ENCODE measurements around the gene PAXX. TPM values are rescaled to one million over a fixed set of nuclear protein-coding genes. Genes with fewer than 3 reads are reported as not detected.
A peak's percentile ranks its signal among the peaks of the same experiment; 100 is the strongest.

The PAXX gene
- total and polyA plus RNA-seq, 2 donors (not counting 1 experiment from before 2014, with no cell fraction given): 74.8 to 167 TPM

DNA sequence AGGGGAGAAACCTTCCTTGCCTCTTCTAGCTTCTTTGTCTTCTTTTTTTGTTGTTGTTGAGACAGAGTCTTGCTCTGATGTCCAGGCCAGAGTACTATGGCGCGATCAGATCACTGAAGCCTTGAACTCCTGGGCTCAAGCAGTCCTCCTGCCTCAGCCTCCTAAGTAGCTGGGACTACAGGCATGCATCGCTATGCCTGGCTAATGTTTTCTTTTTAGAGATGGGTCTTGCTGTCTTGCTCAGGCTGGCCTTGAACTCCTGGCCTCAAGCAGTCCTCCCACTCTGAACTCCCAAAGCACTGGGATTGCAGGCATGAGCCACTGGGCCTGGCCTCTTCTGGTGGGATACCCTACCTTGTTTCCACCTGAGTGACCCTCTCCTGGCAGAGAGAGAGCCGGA is 3.4 kb upstream of the PAXX start:
- no peak for TF ChIP-seq EZH2 (IDR thresholded peaks at IDR 0.05; ENCODE audit: borderline replicate concordance, insufficient read depth, low read depth, low read length, poor library complexity, severe bottlenecking)
- TF ChIP-seq CTCF (IDR thresholded peaks at IDR 0.05): no peak
- Mint-ChIP-seq H3K4me3 (no peak overlapping the region), H3K27me3 (peaks cover 16% of the 10 kb centered on the region), H3K27ac (no peak overlapping the region), H3K4me1 (peaks cover 20% of the 10 kb centered on the region), H3K9me3 (ENCODE audit: insufficient read depth) (no peaks in the 10 kb centered on the region)
- Histone ChIP-seq H4K20me1 (ENCODE audit: control insufficient read depth, insufficient read depth, low read length, poor library complexity, severe bottlenecking) (peaks cover 11% of the 10 kb centered on the region), H3K4me2 (replicated peaks; ENCODE audit: low read depth, low read length, poor library complexity, severe bottlenecking) (no peak overlapping the region), H3K79me2 (ENCODE audit: control insufficient read depth, insufficient read depth, low read length) (peaks cover 6% of the 10 kb centered on the region), H3K27me3 (replicated peaks in 1 of 4; ENCODE audit: control extremely low read depth in 1 of 4, control insufficient read depth in 3 of 4, insufficient read depth in 4 of 4, low read length in 3 of 4) (peaks cover 0 to 30% (median 11%) of the 10 kb centered on the region in 4 experiments), H3K9me3 (ENCODE audit: control extremely low read depth in 1 of 3, control insufficient read depth in 2 of 3, insufficient read depth in 1 of 3, low read length in 2 of 3) (peaks cover 0 to 3% (median 0%) of the 10 kb centered on the region in 3 donors), H2AFZ (ENCODE audit: insufficient read depth, low read depth, low read length, poor library complexity, severe bottlenecking) (no peak overlapping the region), H3K4me1 (ENCODE audit: control insufficient read depth in 2 of 2, insufficient read depth in 2 of 2, low read length in 2 of 2) (peaks cover 24 to 28% of the 10 kb centered on the region in 2 donors), H3K36me3 (replicated peaks in 1 of 2; ENCODE audit: control extremely low read depth in 1 of 2, control insufficient read depth in 1 of 2, extremely low read depth in 1 of 2, insufficient read depth in 2 of 2, low read length in 1 of 2) (peaks cover 0 to 6% of the 10 kb centered on the region in 2 experiments), H3K9ac (ENCODE audit: low read length) (no peak overlapping the region), H3K27ac (ENCODE audit: low read length in 2 of 2) (no peak overlapping the region), H3K4me3 (ENCODE audit: control extremely low read depth in 1 of 5, extremely low read depth in 1 of 5, insufficient read depth in 1 of 5, low read depth in 2 of 5, low read length in 4 of 5) (no peak overlapping the region)
- ATAC-seq (ENCODE audit: low read depth) (no peak), DNase-seq (no peak)
- intact Hi-C loops (cut with micrococcal nuclease): no loop called here
- CTCF ChIA-PET: interaction anchor here (2.4 kb wide), 1 partner anchor 46 kb away, joined by 12 read pairs; no protein-coding TSS in a partner anchor
- POLR2A ChIA-PET: interaction anchor here (0.6 kb wide), 1 partner anchor 251 kb away, joined by 7 read pairs; no protein-coding TSS in a partner anchor
- 88% methylated on average over 3 of the region's 4 CpGs for WGBS (ENCODE audit: insufficient coverage)

GRCh38 chr9:136990242-136990911 is 1.8 kb upstream of the PAXX start:
- H3K27me3 Mint-ChIP-seq: peaks cover 13% of the 10 kb centered on the region
- no peak for ATAC-seq (ENCODE audit: low read depth)
- no peak for DNase-seq
- Histone ChIP-seq H3K9me3 (ENCODE audit: control extremely low read depth in 1 of 3, control insufficient read depth in 2 of 3, insufficient read depth in 1 of 3, low read length in 2 of 3) (peaks cover 0 to 6% (median 0%) of the 10 kb centered on the region in 3 donors), H3K4me3 (ENCODE audit: control extremely low read depth in 1 of 5, extremely low read depth in 1 of 5, insufficient read depth in 1 of 5, low read depth in 2 of 5, low read length in 4 of 5) (no peak overlapping the region), H3K9ac (ENCODE audit: low read length) (no peak overlapping the region), H4K20me1 (ENCODE audit: control insufficient read depth, insufficient read depth, low read length, poor library complexity, severe bottlenecking) (peaks cover 17% of the 10 kb centered on the region), H2AFZ (ENCODE audit: insufficient read depth, low read depth, low read length, poor library complexity, severe bottlenecking) (no peak overlapping the region), H3K27me3 (replicated peaks in 1 of 4; ENCODE audit: control extremely low read depth in 1 of 4, control insufficient read depth in 3 of 4, insufficient read depth in 4 of 4, low read length in 3 of 4) (peaks cover 0 to 15% (median under 1%) of the 10 kb centered on the region in 4 experiments), H3K36me3 (replicated peaks in 1 of 2; ENCODE audit: control extremely low read depth in 1 of 2, control insufficient read depth in 1 of 2, extremely low read depth in 1 of 2, insufficient read depth in 2 of 2, low read length in 1 of 2) (peaks cover 0 to 6% of the 10 kb centered on the region in 2 experiments), H3K4me1 (ENCODE audit: control insufficient read depth in 2 of 2, insufficient read depth in 2 of 2, low read length in 2 of 2) (peaks cover 15 to 23% of the 10 kb centered on the region in 2 donors), H3K79me2 (ENCODE audit: control insufficient read depth, insufficient read depth, low read length) (peaks cover 10% of the 10 kb centered on the region), H3K4me2 (replicated peaks; ENCODE audit: low read depth, low read length, poor library complexity, severe bottlenecking) (no peak overlapping the region), H3K27ac (ENCODE audit: low read length in 2 of 2) (no peak overlapping the region)
- 90% methylated on average over 10 of the region's 10 CpGs for WGBS (ENCODE audit: insufficient coverage)
- CTCF ChIA-PET: interaction anchor here (2.1 to 2.3 kb wide), 2 partner anchors 11 to 35 kb away, joined by 6 to 9 read pairs; no protein-coding TSS in a partner anchor
- peak overlapping the region; percentile 86 for H3K4me3 Mint-ChIP-seq
- no peaks in the 10 kb centered on the region for H3K9me3 Mint-ChIP-seq (ENCODE audit: insufficient read depth)
- peaks cover 19% of the 10 kb centered on the region for H3K4me1 Mint-ChIP-seq
- peak overlapping the region; percentile 78 for H3K27ac Mint-ChIP-seq
- POLR2A ChIA-PET: no interaction called here
- TF ChIP-seq CTCF (IDR thresholded peaks at IDR 0.05): no peak
- TF ChIP-seq EZH2 (IDR thresholded peaks at IDR 0.05; ENCODE audit: borderline replicate concordance, insufficient read depth, low read depth, low read length, poor library complexity, severe bottlenecking): no peak
- intact Hi-C loops (cut with micrococcal nuclease): loop anchor here (5.0 kb wide), 1 partner anchor 508 kb away; the partner anchor contains the start of gene SEC16A
